OCI-LY7 (cell line): ENCODE measurements around the gene SKP2.

ENCODE experiments used
- CTCF ChIP-seq: fragments of 200-600 bp; sonication (generic); conservative IDR thresholded peaks from 2 replicates; pipeline ENCODE4 v1.5.1; 2014; ENCODE audit warnings: mild to moderate bottlenecking, antibody characterized with exemption, low read length, moderate library complexity, mixed read lengths
- EZH2phosphoT487 ChIP-seq: fragments of 200-600 bp; sonication (generic); IDR thresholded peaks from 2 replicates; pipeline ENCODE4 v1.6.1; 2018; ENCODE audit warnings: low read depth, borderline replicate concordance, mild to moderate bottlenecking, mixed run types, antibody characterized with exemption, low read length, moderate library complexity, mixed read lengths

DNA sequence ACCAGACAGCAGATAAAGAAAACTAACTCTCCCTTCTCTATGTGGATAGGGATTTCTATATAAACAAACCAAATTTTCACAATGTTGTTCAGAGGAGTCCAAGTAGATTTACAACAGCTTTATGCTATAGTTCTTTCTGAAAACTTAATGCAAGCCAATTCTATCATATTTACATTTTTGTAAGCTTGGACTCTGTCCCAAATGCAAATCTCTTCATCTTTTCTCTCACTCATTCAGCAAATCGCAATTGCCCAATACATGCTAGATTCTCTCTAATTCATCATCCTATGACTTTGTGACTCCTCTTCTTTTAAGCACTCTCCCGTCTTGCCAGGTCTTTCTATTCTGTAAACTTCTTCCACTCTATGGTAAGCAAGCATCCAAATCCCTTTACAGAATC lies 46.1 kb upstream of the SKP2 start:
- TF ChIP-seq CTCF (no peak), EZH2phosphoT487 (no peak)
